Measurements from ENCODE around the gene IFI27. TPM values are rescaled to one million over a fixed set of nuclear protein-coding genes. Genes with fewer than 3 reads are reported as not detected.

Gene IFI27
- total RNA-seq, 1 donor from 2014 or later: 209 TPM

DNA sequence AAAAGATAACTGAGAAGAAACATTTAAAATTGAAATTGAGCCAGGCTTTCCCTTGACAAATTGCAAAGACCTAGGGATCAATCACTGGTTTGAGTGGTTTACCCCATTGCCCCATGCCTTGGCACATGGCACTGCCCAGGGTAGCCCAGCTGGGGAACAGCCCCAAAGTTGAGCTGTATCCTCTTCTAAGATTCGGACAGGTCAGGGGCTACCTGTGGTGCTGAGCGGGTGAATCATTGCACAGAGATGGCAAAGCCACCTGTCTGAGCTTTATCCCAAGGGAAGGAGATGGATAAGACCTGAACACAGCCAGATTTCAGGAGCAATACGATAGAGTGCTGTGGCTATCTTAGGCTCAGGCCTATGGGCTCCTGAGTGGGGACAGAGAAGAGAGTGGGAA, 11.9 kb downstream of the IFI27 start:
- Histone ChIP-seq H3K27me3 (no peaks in the 10 kb centered on the region), H3K4me3 (no peak overlapping the region), H3K4me1 (no peaks in the 10 kb centered on the region), H3K9me3 (peaks cover 8 to 12% of the 10 kb centered on the region in 2 donors), H3K36me3 (no peaks in the 10 kb centered on the region), H3K27ac (no peak overlapping the region)
- intact Hi-C loops (cut with DNase I): no loop called here
- peak in 1 of 2 donors; percentile 27 for DNase-seq (ENCODE audit: low spot score in 2 of 2)
- TF ChIP-seq, protein P1, sequence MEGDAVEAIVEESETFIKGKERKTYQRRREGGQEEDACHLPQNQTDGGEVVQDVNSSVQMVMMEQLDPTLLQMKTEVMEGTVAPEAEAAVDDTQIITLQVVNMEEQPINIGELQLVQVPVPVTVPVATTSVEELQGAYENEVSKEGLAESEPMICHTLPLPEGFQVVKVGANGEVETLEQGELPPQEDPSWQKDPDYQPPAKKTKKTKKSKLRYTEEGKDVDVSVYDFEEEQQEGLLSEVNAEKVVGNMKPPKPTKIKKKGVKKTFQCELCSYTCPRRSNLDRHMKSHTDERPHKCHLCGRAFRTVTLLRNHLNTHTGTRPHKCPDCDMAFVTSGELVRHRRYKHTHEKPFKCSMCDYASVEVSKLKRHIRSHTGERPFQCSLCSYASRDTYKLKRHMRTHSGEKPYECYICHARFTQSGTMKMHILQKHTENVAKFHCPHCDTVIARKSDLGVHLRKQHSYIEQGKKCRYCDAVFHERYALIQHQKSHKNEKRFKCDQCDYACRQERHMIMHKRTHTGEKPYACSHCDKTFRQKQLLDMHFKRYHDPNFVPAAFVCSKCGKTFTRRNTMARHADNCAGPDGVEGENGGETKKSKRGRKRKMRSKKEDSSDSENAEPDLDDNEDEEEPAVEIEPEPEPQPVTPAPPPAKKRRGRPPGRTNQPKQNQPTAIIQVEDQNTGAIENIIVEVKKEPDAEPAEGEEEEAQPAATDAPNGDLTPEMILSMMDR (IDR thresholded peaks at IDR 0.05): no peak

- intact Hi-C loops (cut with DNase I): no loop called here
- H3K9me3 ChIP-seq: peaks cover 8 to 12% of the 10 kb centered on the region in 2 donors
- no peaks in the 10 kb centered on the region for H3K36me3 ChIP-seq
- no peaks in the 10 kb centered on the region for H3K27me3 ChIP-seq
- H3K27ac ChIP-seq: no peak overlapping the region
- DNase-seq (ENCODE audit: low spot score in 2 of 2): peak in 1 of 2 donors; percentile 54
- no peaks in the 10 kb centered on the region for H3K4me1 ChIP-seq
- H3K4me3 ChIP-seq: no peak overlapping the region
- TF ChIP-seq, protein P1 (IDR thresholded peaks at IDR 0.05): no peak
Measured at GRCh38 chr14:94123296-94123695, 12.8 kb downstream of the IFI27 start.

- Histone ChIP-seq H3K27me3 (no peaks in the 10 kb centered on the region), H3K4me1 (no peaks in the 10 kb centered on the region), H3K27ac (no peak overlapping the region), H3K36me3 (no peaks in the 10 kb centered on the region), H3K9me3 (peaks cover 8 to 12% of the 10 kb centered on the region in 2 donors), H3K4me3 (no peak overlapping the region)
- DNase-seq (ENCODE audit: low spot score in 2 of 2): peak in 1 of 2 donors; percentile 31
- TF ChIP-seq, protein P1 (IDR thresholded peaks at IDR 0.05): no peak
- intact Hi-C loops (cut with DNase I): no loop called here
Measured at GRCh38 chr14:94123868-94124267, 13.3 kb downstream of the IFI27 start.

DNA sequence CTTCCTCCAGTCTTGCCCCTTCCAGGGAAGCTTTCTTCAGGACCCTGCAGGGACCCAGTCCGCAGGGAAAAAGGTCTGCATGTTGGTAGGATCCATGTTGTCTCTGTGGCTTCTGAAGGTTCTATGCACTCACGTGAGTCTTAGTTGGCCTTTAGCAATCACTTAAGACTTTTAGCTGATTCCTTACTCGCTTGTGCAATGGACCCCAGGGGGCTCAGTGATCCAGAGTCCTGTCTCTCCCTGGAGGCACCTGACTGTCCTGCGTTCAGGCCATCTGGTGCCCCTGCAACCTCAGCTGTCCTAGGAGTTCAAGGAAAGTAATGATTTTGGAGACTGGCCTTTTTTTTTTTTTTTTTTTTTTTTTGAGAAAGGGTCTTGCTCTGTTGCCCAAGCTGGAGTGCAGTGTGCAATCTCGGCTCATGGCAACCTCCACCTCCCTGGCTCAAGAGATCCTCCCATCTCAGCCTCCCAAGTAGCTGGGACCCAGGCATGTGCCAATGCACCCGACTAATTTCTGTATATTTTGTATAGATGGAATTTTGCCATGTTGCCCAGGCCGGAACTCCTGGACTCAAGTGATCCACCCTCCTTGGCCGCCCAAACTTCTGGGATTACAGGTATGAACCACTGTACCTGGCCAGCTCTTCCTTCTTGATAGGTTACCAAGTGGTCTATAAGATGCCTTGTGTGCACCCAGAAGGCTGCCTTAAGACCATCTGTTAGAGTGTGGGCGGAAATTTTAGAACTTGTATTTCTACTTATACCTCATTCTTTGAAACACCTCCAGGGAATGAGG, 14.2 kb downstream of the IFI27 start:
- Histone ChIP-seq H3K27me3 (no peaks in the 10 kb centered on the region), H3K9me3 (peaks cover 3 to 5% of the 10 kb centered on the region in 2 donors), H3K36me3 (no peaks in the 10 kb centered on the region), H3K27ac (no peak overlapping the region), H3K4me1 (no peaks in the 10 kb centered on the region), H3K4me3 (no peak overlapping the region)
- intact Hi-C loops (cut with DNase I): no loop called here
- TF ChIP-seq, protein P1 (IDR thresholded peaks at IDR 0.05): no peak
- DNase-seq (ENCODE audit: low spot score in 2 of 2): peak in 1 of 2 donors; percentile 41

- peak in 1 of 2 donors; percentile 21 for DNase-seq (ENCODE audit: low spot score in 2 of 2)
- TF ChIP-seq, protein P1 (IDR thresholded peaks at IDR 0.05): no peak
- Histone ChIP-seq H3K27ac (no peak overlapping the region), H3K27me3 (no peaks in the 10 kb centered on the region), H3K4me1 (peaks cover 0 to 5% of the 10 kb centered on the region in 2 donors), H3K4me3 (no peak overlapping the region), H3K36me3 (no peaks in the 10 kb centered on the region), H3K9me3 (no peaks in the 10 kb centered on the region)
- intact Hi-C loops (cut with DNase I): no loop called here
Measured at GRCh38 chr14:94125659-94126418, 15.3 kb downstream of the IFI27 start.
